SKM-1 (cell line): Measurements from ENCODE around the gene COPZ1.
"Not testable (repeated sequence)": the region's sequence is repeated elsewhere in the genome, so short reads cannot be mapped to it uniquely, and the experiment has no call there.

Source experiments
- DNase-seq: peaks from one replicate; lab custom pipeline; 2025; ENCODE audit not compliant: unreplicated experiment; lab: John Stamatoyannopoulos, UW

The COPZ1 gene

DNA sequence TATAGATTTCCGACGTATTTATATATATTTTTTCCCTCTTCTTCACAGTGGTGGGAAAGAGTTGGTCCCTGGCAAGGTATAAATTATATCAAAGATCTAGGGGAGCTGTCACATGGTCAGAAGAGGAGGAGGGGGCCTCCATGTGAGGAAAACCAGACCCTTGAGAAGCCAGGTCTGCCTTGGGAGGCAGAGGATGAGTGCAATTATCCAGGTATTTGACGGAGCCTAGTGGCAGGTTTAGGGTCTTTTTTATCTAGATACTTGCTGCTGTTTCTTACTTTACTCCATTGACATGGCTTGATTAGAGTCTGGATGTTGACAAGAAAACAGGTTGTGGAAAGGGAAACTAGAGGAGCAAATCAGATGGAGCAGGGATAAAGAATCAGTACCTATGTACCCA lies 5.5 kb downstream of the COPZ1 start:
- DNase-seq: no peak

DNA sequence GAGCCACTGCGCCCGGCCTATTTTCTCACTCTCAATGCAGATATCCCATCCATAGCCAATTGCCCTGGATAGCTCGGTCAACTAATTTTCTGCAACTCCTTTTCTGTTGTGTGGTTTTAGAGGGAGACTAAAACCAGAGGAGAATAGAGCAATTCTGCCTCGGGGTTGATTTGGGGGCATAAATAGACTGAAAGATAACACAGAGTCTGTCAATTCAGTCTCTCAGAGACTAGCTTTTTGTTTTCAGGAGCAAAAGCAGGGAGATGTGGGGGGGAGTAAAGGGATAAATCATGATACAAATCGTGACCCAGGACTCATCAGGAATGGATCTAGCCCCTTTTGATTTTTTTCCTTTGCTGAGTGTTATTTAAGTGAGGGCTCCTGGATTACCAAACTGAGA lies 6.5 kb downstream of the COPZ1 start:
- DNase-seq: no peak

DNA sequence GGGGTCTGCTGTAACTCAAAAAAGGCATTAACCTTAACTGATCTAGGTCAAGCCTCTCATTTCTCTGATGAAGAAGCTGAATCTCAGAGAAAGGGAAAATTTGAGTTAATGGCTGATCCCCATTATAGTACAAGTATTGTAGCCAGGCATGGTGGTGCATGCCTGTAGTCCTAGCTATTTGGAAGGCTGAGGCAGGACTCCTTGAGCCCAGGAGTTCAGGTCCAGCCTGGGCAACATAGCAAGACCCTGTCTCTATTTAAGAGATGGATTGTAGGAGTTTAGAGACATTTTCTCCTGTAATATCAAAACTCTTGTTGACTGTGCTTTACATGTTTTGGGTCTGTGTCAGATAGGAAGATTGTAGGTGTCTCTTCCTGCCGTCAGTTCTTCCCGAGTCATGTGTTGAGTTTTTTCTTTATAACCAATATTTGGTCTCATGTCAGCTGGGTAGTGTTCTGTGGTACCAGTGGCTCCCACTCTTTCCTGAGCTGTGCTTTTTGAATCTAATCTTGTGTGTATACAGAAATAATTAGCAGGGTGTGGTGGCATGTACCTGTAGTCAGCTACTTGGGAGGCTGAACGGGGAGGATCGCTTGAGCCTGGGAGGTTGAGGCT lies 8.6 kb downstream of the COPZ1 start:
- no peak for DNase-seq

DNA sequence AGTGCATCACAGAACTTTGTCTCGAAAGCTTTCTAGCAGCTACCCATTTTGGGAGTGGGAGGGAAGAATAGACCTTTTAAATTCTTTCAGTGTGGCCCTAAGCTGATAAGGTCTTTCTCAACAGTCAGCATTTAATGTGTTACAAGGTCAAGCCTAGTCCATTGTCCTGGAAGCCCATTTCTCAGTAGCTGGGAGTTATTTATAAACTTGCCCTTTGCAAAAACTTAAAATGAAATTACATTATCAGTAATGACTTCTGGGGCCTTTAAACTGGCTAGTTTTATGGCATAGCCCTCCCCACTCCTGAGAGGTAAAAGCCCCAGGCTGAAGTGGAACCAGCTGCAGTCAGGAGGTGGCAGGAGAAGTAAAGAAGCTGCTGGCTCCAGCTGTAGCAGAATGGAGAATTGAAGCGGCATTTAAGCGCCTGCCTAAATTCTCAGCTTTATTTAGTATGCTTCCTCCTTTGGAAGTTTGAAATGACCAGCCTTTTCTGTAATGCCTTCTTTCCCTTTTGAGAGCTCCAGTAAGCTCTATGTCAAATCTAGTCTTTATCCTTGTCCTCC lies 12.4 kb downstream of the COPZ1 start:
- no peak for DNase-seq

DNA sequence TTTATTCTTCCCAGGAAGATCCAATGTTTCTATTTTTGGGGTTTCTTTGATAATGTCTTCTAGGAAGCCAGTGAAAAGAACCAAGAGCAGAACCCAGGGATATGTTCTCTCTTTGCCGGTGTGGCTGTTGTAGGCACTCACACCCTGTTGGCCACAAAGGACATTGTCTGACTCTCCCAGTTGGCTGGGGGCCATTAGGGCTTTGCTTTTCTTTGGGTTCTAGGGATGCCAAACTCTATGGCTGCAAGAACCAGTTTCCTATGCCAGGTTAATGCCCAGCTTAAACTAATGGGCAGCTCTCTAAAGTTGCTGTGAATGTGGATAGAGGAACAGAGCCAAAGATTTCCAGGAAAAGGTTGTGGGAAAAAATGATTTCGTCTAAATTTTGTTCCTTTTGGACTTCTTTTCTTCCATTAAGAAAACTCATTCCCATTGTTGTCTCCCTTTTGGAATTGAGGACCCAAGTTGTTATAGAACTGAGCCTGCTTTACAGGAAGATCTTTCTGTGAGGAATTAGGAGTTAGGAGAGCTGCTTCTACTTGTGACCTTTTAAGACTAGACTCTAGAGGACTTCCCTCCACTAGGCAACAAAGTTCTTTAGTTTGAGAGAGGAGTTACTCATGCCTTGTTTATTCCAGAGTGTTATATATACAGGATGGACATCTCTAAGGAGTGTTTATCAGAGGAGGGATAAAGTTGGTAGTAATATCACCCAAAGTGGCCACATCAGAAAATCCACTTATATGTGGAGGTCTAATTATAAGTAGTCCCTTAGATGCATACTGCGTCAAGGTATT lies 13.1 kb downstream of the COPZ1 start:
- no peak for DNase-seq

DNA sequence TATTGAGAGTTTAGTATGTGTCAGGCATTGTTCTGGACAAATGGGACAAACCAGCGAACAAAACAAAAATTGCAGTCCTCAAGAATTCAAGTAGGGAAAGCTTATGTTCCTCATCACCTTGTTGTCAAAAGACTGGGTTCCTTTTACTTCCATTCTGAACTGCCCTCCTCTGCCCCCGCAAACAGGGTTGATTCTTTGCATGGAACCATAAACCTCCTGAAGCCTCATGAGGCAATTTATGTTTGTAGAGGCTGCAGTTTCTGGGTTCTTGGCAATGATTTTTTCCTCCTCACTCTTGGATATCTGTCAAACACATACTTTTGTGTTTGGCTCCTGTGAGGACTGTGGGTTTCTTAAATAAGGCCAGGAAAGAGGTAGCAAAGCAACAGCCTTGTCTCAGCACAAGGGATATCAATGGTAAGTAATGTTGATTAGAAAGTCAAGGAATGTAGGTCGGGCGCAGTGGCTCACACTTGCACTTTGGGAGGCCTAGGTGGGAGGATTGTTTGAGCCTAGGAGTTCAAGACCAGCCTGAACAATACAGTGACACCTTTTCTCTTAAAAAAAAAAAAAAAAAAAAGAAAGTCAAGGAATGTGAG lies 13.9 kb downstream of the COPZ1 start:
- DNase-seq: no peak

DNA sequence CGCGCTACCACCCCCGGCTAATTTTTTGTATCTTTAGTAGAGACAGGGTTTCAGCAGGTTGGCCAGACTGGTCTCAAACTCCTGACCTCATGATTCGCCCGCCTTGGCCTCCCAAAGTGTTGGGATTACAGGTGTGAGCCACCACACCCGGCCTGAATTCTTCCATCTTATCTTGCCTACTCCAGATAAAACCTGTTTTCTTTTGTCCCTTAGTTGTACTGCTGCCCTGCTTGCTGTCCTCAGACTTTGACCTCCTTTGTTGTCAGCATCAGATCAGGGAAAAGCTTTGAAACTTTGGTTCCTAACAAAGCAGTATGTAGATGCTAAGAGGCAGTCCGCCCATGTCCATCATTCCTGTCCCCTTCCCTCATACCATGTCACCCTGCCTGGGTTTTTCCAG lies 15.9 kb downstream of the COPZ1 start:
- no peak for DNase-seq

DNA sequence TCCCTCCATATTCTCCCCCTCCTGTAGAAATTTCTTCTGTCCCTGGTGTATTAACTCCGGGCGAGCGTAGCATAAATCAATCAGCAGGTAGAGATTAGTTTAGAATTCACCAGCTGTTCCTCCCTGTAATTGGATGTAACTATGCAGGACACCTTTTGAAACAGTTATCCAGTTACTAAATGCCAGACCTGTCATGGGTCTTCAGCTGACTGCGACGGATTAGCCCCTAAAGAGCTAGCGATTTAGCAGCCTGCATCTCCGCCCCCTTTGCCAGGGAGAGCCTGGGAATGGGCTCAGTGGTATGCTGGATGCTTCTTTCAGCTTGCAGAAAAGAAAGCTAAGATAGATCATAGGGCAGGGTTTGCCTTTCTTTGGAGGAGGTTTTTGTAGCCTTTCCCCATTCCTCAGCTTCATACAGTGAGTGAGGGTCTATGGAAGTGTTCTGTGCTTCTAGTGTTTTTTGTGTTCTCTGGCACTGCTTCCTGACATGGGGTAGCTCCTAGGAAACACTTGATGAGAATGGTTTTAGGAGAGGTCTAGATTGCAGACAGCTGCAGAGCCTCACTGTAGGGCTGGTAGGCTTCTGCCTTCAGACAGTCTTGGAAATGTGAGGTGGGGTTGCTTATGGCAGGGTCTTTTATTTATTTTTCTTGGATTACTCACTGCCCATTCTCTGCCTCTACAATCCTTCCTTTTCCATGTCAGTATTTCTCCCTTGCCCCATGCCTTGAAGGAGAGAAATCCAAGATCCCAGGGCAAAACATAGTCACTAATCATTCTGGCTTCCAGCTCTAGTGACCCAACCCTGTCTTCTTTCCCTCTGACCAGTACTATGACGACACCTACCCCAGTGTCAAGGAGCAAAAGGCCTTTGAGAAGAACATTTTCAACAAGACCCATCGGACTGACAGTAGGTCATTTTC lies 16.7 kb downstream of the COPZ1 start:
- DNase-seq: no peak

DNA sequence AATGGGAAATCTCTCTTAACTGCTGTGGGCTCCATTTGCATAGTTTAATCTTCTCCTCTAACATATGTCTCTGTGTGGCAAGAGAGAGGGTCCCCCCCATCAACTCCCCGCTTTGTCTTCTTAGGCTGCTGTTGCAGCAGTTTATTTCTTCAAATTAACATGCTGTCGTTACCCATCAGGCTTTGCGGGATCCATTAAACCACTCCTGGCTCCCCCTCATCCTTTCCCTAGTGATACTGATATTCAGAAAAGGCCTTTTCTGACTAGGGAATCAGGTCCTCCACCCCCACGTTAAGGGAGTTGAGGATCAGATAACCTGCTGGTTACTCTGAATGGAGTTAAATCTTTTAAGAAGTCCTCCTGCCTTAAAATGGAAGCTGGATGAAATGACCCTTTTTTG lies 24.1 kb downstream of the COPZ1 start:
- no peak for DNase-seq

DNA sequence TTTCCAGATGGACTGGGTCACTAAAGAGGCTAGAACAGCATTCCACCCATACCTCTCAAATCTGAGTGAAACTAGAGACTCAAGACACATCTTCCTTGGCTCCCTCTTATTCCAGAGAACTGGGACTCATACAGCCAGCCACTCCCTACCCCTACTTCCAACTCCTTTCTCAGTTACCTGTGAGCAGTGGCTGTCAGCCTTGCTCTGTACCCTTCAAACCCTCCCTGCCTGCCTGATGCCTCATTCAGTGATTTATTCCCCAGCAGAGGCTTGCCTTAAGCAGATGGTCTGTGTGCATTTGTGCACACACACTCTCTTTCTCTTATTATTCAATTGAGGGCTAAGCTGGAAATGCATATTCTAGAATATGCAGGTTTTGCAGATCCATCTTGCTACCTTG lies 24.7 kb downstream of the COPZ1 start:
- no peak for DNase-seq

DNA sequence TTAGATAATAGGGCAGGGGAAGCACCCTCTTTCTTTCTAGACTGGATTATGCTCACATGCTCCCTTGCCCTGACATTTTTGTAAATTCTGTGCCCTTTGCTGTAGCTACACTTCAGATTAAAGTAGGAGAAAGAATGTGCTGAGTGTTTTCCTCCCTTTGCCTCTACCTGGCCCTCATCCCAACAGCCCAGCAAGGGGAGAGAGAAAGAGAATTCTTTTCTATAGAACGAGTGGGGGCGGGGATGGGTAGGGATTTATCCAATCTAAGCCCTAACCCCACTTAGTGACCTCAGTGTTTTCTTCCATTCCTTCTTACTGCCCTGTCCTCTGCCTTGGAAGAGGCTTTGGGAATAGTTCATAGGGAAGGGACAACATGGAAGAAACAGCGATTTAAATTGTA lies 25.8 kb downstream of the COPZ1 start:
- DNase-seq: no peak

DNA sequence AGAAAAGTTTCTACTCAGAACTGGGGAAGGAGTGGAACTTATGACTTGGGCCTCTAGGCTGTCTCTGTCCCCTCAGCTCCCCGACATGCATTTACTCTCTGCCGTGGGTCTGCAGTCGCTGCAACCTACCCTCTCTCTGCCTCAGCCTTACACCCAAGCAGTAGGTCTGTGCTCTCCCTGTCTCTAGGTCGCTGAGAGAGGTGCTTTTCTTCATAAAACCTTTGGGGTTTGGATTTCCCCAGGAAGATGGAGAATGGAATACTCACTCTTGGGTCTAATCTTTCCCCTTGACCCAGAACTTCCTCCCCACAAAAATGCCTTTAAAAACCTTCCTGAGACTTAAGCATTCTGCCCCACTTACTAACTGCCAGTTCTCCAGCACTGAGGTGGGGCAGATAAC lies 26.4 kb downstream of the COPZ1 start:
- no peak for DNase-seq

DNA sequence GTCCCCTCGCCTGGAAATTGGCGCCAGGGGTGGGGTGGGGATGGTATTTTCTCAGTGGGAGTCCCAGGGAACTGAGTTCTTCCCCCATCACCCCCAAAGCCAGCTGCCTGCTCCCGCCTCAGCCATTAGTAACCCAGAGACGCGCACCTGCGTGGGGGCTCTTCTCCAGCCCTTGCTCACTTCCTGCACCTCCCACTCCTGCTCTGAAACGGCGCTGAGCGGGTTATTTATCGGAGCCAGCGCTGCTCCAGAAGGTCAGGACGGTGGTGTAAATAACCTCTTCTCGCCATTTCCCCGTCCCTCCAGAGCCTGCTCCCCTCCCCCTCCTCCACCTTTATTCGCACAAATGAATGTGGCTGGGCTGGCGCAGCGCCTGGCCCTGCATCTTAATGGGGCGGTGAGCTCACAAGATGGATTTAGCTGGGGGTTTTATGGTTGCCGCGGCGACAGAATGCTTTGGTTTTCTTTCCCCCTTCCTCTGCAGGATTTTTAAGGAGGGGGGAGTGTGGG lies 27.1 kb downstream of the COPZ1 start:
- DNase-seq: no peak

DNA sequence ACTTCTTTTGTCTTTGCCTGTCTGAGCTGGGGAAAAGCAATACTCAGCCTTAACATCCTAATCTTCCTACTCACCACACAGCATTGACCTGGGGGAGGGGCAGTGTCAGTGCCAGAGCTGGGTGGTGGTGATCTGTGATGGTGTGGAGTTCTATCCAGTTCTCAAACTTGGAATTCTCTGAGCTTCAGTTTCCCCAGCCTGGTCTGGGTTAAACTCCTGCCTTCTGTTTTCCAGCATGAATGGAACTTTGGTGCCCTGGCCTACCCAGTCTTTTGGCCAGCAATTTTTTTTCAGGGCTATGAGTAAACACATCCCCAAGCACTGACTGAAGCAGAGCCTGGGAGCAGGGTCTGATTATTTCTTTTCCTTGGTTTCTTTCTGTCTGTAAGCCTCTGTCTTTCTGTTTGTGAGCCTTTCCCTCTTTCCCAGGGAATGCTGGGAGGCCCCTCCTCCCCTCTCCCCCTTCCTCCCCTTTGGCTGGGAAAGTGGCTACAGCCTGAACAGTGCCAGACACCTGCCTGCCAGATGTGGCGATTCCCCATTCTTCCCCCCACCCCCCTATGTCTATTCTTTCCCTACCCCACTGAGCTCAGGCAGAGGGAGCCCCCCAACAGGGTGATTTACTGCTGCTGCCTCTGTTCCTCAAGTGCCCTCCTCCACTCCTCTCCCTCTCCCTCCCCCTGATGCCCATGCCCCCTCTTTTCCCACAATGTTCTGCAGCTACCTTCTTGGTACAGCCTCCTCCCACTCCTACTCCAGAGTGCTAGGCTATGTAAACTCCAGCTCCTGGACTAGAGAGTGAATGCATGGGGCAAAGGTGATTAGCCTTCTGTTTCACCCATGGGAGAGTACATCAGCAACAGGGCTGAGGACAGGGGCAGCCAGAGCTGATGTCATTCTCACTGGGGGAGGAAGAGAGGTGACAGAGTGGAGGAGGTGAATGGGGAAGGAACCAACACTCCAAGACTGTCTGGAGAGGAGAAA lies 28.3 kb downstream of the COPZ1 start:
- DNase-seq: no peak

DNA sequence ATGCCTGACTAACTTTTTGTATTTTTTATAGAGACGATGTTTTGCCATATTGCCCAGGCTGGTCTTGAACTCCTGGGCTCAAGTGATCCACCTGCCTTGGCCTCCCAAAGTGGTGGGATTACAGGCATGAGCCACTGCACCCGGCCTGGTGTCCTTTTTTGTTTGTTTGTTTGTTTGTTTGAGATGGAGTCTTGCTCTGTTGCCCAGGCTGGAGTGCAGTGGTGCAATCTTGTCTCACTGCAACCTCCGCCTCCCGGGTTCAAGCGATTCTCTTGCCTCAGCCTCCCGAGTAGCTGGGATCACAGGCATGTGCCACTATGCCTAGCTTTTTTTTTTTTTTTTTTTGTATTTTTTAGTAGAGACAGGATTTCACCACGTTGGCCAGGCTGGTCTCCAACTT lies 29.3 kb downstream of the COPZ1 start:
- not testable (repeated sequence) for DNase-seq

DNA sequence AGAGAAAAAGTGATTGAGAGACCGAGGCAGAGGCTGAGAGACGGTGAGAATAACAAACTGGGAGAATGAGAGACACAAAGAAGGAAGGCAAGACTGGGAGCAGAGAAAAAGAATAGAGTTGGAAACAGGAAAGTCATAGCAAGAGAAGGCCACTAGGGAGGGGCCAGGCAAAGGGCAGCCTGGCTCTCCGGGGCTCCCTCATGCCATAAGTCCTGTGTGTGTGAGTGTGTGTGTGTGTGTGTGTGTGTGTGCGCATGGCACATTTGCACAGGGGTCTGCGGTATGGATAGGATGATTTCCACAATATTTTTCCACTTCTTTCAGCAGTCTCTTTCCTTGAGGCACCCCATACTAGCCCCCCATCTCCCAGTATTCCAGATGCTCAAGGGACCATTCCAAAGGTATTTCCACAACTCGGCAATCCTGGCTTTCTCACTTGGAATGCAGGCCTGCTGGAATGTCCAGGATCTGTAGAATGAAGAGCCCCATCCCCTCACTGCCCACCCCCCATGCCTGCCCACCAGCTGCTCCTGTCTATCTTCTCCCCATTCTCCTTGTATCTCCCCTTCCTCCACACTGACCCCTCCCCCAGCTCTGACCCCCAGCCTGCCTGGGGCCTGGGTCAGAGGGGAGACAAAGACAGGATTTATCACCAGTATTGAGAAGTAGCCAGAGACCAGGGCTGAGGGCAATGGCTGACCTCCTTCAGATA lies 30.3 kb downstream of the COPZ1 start:
- DNase-seq: no peak

DNA sequence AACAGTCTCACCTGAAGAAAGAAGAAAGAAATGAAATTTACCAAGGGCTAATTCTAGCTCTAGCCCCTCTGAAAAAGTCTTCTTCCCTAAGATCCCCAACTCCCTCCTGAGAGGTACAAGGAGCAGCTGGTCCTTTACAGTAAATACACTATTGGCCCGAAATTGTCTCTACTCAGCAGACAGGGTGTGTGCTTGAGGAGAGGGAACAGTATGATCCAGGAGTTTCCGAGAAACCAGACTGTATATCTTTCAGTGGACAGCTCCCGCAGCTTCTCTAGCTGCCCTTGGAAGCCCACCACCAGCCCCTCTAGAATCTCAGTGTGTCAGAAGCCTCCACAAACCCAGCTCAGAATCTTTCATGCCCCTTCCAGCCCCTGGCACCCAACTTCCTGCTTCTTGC lies 31.3 kb downstream of the COPZ1 start:
- no peak for DNase-seq

DNA sequence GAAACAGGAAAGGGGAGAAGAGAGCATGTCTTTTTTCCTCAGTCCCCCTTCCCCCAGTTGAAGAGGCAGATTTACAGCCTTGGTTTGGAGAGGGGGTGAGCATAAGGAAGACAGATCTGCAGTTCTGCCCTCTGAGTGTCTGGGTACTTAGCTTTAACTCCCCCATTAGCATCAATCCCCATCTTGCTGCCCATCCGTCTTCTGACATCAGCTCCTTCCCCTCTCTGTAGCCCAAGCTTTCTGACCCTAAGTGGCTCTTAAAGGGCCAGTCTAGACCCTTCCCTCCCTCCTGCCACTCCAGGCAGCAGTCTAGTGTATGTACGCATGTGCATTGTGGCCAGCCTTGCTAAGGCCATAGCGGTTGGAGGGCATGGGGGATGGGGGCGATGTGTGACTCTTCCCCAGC lies 32.0 kb downstream of the COPZ1 start:
- DNase-seq: no peak
